ENCODE measurements around the gene ETV7. TPM values are rescaled to one million over a fixed set of nuclear protein-coding genes. Genes with fewer than 3 reads are reported as not detected.

The ETV7 gene
- total RNA-seq, 1 donor from 2014 or later = not detected

DNA sequence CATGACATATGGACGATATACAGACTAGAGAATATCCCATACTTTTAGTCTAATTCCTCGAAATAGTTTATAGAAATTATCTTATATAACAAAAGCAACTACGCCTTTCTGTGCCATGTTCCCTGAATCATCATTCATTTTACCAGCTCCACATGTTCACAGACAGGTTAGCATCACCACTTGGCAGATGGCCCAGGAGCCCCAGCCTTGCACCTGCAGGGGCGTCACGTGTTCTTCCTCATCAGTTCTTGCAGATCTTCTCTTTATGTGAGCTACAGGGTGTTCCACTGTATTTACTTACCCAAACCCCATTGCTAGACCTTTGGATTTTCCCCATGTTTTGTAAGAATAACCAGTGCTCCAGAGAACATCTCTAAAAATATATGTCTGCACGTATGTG, 38.2 kb downstream of the ETV7 start:
- DNase-seq (ENCODE audit: low spot score) = no peak
- H3K27ac Mint-ChIP-seq (ENCODE audit: unreplicated experiment) = peak overlapping the region; percentile 26

DNA sequence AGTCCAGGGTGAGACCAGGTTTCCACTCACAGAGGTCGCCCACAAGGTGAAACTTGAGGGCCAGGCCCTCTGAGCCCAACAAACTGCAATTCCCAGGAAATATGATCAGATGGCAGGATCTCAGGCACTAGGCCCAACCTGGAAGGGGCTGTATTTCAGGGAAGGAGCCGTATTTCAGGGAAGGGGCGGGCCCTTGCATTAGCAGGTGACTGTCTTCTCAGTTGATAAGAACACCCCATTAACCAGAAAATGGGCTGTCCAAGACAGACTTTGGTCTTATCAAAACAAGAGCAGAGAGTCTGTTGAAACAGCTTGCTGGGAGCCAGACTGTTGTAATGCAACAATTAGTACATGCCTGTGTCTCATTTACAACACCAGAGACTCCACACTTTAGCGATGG, 39.8 kb downstream of the ETV7 start:
- Mint-ChIP-seq H3K4me1 (ENCODE audit: unreplicated experiment) (peaks cover 31% of the 10 kb centered on the region), H3K27me3 (ENCODE audit: unreplicated experiment) (peaks cover 4% of the 10 kb centered on the region), H3K27ac (ENCODE audit: unreplicated experiment) (no peak overlapping the region), H3K4me3 (ENCODE audit: unreplicated experiment) (no peak overlapping the region), H3K9me3 (ENCODE audit: unreplicated experiment) (no peaks in the 10 kb centered on the region), H3K36me3 (ENCODE audit: low read depth, unreplicated experiment) (peaks cover 4% of the 10 kb centered on the region)
- DNase-seq (ENCODE audit: low spot score) = no peak
- TF ChIP-seq, protein P1, sequence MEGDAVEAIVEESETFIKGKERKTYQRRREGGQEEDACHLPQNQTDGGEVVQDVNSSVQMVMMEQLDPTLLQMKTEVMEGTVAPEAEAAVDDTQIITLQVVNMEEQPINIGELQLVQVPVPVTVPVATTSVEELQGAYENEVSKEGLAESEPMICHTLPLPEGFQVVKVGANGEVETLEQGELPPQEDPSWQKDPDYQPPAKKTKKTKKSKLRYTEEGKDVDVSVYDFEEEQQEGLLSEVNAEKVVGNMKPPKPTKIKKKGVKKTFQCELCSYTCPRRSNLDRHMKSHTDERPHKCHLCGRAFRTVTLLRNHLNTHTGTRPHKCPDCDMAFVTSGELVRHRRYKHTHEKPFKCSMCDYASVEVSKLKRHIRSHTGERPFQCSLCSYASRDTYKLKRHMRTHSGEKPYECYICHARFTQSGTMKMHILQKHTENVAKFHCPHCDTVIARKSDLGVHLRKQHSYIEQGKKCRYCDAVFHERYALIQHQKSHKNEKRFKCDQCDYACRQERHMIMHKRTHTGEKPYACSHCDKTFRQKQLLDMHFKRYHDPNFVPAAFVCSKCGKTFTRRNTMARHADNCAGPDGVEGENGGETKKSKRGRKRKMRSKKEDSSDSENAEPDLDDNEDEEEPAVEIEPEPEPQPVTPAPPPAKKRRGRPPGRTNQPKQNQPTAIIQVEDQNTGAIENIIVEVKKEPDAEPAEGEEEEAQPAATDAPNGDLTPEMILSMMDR (IDR thresholded peaks at IDR 0.05; ENCODE audit: unreplicated experiment) = no peak

More for the DNA sequence above, 38.2 kb downstream of the ETV7 start:
- H3K27me3 Mint-ChIP-seq (ENCODE audit: unreplicated experiment) = peaks cover 4% of the 10 kb centered on the region
- peaks cover 27% of the 10 kb centered on the region for H3K4me1 Mint-ChIP-seq (ENCODE audit: unreplicated experiment)
- peaks cover 4% of the 10 kb centered on the region for H3K36me3 Mint-ChIP-seq (ENCODE audit: low read depth, unreplicated experiment)
- no peaks in the 10 kb centered on the region for H3K9me3 Mint-ChIP-seq (ENCODE audit: unreplicated experiment)
- TF ChIP-seq, protein P1 (IDR thresholded peaks at IDR 0.05; ENCODE audit: unreplicated experiment) = no peak
- no peak overlapping the region for H3K4me3 Mint-ChIP-seq (ENCODE audit: unreplicated experiment)

DNA sequence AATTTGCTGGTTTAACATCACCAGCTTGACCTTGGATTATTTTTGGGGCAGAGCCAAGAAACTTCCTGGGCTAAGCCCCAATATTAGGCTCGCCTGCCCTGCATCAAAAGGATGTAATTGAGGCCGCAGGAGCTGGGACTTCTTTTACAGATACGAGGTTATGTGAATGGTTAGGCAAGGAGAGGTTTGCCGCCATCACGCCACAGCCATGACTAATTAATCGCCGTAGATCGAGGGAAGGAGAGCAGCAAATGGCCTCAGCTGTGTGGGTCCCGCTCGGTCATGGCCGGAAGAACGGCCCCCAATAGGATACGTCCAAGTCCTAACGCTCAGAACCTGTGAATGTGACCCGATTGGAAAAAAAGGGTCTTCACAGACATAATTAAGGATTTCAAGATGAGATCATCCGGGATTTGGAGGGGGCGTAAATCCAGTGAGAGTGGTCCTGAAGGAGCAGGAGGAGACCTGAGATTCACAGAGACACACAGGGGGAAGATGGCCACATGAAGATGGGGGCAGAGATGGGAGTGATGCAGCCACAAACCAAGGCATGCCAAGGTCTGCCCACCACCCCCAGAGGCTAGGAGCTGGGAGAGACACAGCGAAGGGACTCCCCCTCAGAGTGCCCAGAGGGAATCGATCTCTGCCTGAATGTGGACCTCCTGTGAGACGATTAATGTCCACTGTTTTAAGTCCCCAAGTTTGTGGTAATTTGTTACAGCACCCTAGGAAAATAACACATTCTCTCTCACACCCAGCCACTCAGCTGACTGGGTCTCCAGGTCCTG, 40.8 kb downstream of the ETV7 start:
- peaks cover 4% of the 10 kb centered on the region for H3K27me3 Mint-ChIP-seq (ENCODE audit: unreplicated experiment)

DNA sequence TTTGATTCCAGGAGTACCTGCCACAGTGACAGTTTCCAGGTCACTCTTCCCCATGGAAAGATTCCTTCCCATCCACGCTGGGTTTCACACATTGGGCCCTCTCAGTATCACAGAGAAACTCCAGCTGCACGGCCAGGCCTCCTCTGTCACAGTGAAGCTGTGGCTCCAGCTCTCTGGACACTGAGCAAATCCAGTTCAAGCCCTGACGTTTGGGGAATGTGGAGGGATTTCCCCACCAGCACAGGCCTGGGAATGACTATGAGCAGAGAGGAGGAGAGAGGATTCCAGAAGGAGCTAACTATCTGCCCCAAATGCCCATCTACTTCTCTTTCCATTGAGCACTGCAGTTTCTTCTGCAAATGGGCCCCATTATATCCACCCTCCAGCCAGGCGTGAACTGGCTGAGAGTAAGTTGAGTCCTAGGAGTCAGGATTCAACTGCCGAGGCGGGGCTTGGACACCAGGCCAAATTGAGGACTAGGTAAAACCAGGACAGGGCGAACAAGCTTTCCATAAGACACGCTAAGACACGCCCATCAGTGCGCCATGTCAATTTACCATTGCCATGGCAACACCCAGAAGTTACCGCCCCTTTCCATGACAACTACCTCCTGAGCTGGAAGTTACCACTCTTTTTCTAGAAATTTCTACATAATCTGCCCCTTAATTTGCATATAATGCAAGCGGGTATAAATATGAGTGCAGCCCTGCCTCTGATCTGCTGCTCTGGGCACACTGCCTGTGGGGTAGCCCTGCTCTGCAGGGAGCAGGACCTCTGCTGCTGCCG, 41.6 kb downstream of the ETV7 start:
- TF ChIP-seq, protein P1 (IDR thresholded peaks at IDR 0.05; ENCODE audit: unreplicated experiment) = no peak
- peak overlapping the region; percentile 47 for H3K4me3 Mint-ChIP-seq (ENCODE audit: unreplicated experiment)
- H3K27ac Mint-ChIP-seq (ENCODE audit: unreplicated experiment) = no peak overlapping the region
- peaks cover 24% of the 10 kb centered on the region for H3K4me1 Mint-ChIP-seq (ENCODE audit: unreplicated experiment)
- peaks cover 4% of the 10 kb centered on the region for H3K27me3 Mint-ChIP-seq (ENCODE audit: unreplicated experiment)
- DNase-seq (ENCODE audit: low spot score) = no peak
- no peaks in the 10 kb centered on the region for H3K36me3 Mint-ChIP-seq (ENCODE audit: low read depth, unreplicated experiment)
- no peaks in the 10 kb centered on the region for H3K9me3 Mint-ChIP-seq (ENCODE audit: unreplicated experiment)

More for the DNA sequence above, 40.8 kb downstream of the ETV7 start:
- Mint-ChIP-seq H3K9me3 (ENCODE audit: unreplicated experiment) (no peaks in the 10 kb centered on the region), H3K4me1 (ENCODE audit: unreplicated experiment) (peaks cover 31% of the 10 kb centered on the region), H3K36me3 (ENCODE audit: low read depth, unreplicated experiment) (peaks cover 4% of the 10 kb centered on the region), H3K4me3 (ENCODE audit: unreplicated experiment) (peak overlapping the region; percentile 47), H3K27ac (ENCODE audit: unreplicated experiment) (no peak overlapping the region)
- DNase-seq (ENCODE audit: low spot score) = no peak
- TF ChIP-seq, protein P1 (IDR thresholded peaks at IDR 0.05; ENCODE audit: unreplicated experiment) = no peak

Data from endothelial cell (in vitro differentiated cells).